ENCODE results near the gene DYNC2I2. TPM values are rescaled to one million over a fixed set of nuclear protein-coding genes. Genes with fewer than 3 reads are reported as not detected.

DYNC2I2 gene
- total and polyA plus RNA-seq, 2 donors from 2014 or later: 76.6 to 98.6 TPM

DNA sequence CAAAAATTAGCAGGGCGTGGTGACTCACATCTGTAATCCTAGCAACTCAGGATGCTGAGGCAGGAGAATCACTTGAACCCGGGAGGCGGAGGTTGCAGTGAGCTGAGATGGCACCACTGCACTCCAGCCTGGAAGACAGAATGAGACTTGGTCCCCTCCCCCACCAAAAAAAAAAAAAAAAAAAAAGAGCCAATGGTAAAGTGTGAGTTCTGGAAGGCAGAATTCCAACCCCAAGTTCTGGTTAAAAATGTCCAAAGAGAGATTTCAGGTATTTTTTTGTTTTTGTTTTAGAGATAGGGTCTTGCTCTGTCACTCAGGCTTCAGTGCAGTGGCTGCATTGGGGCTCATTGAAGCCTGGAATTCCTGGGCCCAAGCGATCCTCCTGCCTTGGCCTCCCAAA is 30.8 kb upstream of the DYNC2I2 start:
- H3K36me3 ChIP-seq (ENCODE audit: control insufficient read depth in 2 of 3, insufficient read depth in 3 of 3, low read length in 3 of 3): peaks cover 5 to 10% (median 7%) of the 10 kb centered on the region in 3 donors
- FAIRE-seq (no peak), DNase-seq (peak in 1 of 5 donors; percentile 35)
- intact Hi-C loops (cut with DNase I): no loop called here
- TF ChIP-seq, protein P1, sequence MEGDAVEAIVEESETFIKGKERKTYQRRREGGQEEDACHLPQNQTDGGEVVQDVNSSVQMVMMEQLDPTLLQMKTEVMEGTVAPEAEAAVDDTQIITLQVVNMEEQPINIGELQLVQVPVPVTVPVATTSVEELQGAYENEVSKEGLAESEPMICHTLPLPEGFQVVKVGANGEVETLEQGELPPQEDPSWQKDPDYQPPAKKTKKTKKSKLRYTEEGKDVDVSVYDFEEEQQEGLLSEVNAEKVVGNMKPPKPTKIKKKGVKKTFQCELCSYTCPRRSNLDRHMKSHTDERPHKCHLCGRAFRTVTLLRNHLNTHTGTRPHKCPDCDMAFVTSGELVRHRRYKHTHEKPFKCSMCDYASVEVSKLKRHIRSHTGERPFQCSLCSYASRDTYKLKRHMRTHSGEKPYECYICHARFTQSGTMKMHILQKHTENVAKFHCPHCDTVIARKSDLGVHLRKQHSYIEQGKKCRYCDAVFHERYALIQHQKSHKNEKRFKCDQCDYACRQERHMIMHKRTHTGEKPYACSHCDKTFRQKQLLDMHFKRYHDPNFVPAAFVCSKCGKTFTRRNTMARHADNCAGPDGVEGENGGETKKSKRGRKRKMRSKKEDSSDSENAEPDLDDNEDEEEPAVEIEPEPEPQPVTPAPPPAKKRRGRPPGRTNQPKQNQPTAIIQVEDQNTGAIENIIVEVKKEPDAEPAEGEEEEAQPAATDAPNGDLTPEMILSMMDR (IDR thresholded peaks at IDR 0.05; ENCODE audit: borderline replicate concordance, extremely low read depth, insufficient read depth): no peak
- no peak overlapping the region for H3K27ac ChIP-seq (ENCODE audit: low read depth in 2 of 2, low read length in 2 of 2)
- no peaks in the 10 kb centered on the region for H3K9me3 ChIP-seq (ENCODE audit: control insufficient read depth in 2 of 3, insufficient read depth in 1 of 3, low read length in 3 of 3)
- H3K4me3 ChIP-seq (ENCODE audit: low read length in 3 of 3): no peak overlapping the region
- H3K4me1 ChIP-seq (ENCODE audit: control insufficient read depth in 2 of 3, insufficient read depth in 2 of 3, low read depth in 1 of 3, low read length in 3 of 3): peaks cover 8 to 33% (median 23%) of the 10 kb centered on the region in 3 donors
- H3K27me3 ChIP-seq (ENCODE audit: control insufficient read depth, insufficient read depth, low read length): no peaks in the 10 kb centered on the region
- H3K9ac ChIP-seq (ENCODE audit: low read length in 3 of 3): no peak overlapping the region

DNA sequence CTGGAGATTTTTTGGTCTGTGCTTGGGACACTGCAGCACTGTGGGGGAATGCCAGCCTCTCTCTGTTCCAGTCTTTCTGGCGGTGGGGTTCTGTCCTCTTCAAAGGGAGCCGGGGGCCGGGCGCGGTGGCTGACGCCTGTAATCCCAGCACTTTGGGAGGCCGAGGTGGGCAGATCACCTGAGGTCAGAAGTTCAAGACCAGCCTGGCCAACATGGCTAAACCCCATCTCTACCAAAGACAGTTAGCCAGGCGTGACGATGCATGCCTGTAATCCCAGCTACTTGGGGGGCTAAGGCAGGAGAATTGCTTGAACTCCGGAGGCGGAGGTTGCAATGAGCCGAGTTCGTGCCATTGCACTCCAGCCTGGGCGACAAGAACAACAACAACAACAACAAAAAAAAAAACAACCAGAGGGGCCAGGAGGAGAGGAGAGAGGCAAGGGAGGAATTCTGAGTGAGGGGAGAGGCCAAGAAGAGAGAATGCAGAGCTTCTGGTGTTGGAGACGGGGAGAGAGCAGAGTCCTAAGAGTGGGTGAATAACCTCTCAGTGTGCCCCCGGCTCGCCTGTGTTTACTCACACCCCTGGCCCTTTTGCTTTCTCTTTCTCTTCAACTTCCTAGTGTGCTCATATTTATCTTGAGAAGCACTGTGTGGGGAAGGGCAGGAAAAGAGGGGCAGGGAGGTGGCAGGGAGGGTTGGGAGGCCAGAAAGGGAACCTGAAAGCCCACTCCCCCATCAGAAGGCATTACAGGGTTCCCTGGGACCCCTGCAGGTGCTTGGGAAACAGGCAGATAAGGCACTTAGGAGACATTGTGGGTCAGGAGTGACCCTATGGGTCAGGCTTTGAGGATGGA is 29.2 kb upstream of the DYNC2I2 start:
- FAIRE-seq (no peak), DNase-seq (peak in 2 of 5 donors; percentile 39 to 53)
- Histone ChIP-seq H3K9ac (ENCODE audit: low read length in 3 of 3) (peak overlapping the region in 2 of 3 donors; percentile 32 to 96), H3K27ac (ENCODE audit: low read depth in 2 of 2, low read length in 2 of 2) (peak overlapping the region; percentile 38 to 84), H3K36me3 (ENCODE audit: control insufficient read depth in 2 of 3, insufficient read depth in 3 of 3, low read length in 3 of 3) (no peaks in the 10 kb centered on the region), H3K4me3 (ENCODE audit: low read length in 3 of 3) (peak overlapping the region in 1 of 3 donors; percentile 32), H3K4me1 (ENCODE audit: control insufficient read depth in 2 of 3, insufficient read depth in 2 of 3, low read depth in 1 of 3, low read length in 3 of 3) (peaks cover 4 to 33% (median 19%) of the 10 kb centered on the region in 3 donors), H3K27me3 (ENCODE audit: control insufficient read depth, insufficient read depth, low read length) (no peaks in the 10 kb centered on the region), H3K9me3 (ENCODE audit: control insufficient read depth in 2 of 3, insufficient read depth in 1 of 3, low read length in 3 of 3) (no peaks in the 10 kb centered on the region)
- TF ChIP-seq, protein P1 (IDR thresholded peaks at IDR 0.05; ENCODE audit: borderline replicate concordance, extremely low read depth, insufficient read depth): no peak
- intact Hi-C loops (cut with DNase I): no loop called here

DNA sequence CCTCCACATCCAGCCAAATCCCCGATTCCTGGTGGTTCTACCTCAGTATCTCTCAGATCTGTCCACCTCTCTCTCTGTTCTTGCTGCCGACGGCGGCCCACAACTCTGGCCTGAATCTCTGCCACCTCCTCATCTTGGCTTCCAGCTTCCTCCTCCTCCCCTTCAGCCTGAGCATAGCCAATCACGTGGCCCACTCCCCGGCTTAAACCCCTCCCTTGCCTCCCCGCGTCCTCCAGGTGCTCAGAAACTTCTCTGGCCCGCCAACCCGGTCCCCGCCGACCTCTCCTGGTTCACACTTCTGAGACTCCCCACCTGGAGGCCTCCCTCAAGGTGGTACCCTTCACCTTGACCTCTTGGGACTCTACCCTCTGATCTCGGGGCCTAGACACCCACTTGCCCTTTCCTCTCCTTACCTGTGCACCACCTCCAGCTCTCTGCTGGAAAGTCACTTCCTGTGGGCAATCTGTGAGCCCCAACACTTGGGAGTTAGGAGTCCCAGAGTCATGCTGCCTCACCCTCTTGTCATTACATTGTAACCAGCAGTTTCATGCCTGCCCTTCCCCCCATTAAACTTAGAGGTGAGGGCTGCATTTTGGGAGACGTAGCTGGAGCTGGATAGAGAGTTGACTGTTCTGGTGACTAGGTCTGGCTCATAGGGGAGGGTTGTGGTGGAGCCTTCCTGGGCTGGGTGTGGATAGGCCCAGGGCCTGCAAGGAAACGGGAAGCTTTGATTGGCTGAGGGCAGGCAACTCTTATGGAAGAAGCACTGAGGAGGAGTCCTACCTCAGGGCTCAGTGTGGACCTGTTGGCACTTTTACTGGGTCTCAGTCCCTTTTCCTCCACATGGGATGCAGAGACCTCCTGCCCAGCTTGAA is 27.9 kb upstream of the DYNC2I2 start:
- H3K27me3 ChIP-seq (ENCODE audit: control insufficient read depth, insufficient read depth, low read length): no peaks in the 10 kb centered on the region
- H3K27ac ChIP-seq (ENCODE audit: low read depth in 2 of 2, low read length in 2 of 2): peak overlapping the region; percentile 94 to 95
- TF ChIP-seq, protein P1 (IDR thresholded peaks at IDR 0.05; ENCODE audit: borderline replicate concordance, extremely low read depth, insufficient read depth): no peak
- peak overlapping the region; percentile 62 to 96 (median 82) for H3K9ac ChIP-seq (ENCODE audit: low read length in 3 of 3)
- intact Hi-C loops (cut with DNase I): no loop called here
- no peaks in the 10 kb centered on the region for H3K36me3 ChIP-seq (ENCODE audit: control insufficient read depth in 2 of 3, insufficient read depth in 3 of 3, low read length in 3 of 3)
- no peak for FAIRE-seq
- DNase-seq: peak; percentile 78 to 95 (median 87)
- peaks cover 4 to 28% (median 13%) of the 10 kb centered on the region in 3 donors for H3K4me1 ChIP-seq (ENCODE audit: control insufficient read depth in 2 of 3, insufficient read depth in 2 of 3, low read depth in 1 of 3, low read length in 3 of 3)
- H3K9me3 ChIP-seq (ENCODE audit: control insufficient read depth in 2 of 3, insufficient read depth in 1 of 3, low read length in 3 of 3): no peaks in the 10 kb centered on the region
- peak overlapping the region; percentile 78 to 85 (median 81) for H3K4me3 ChIP-seq (ENCODE audit: low read length in 3 of 3)
